Measurements from ENCODE around the gene ICE2.

DNA sequence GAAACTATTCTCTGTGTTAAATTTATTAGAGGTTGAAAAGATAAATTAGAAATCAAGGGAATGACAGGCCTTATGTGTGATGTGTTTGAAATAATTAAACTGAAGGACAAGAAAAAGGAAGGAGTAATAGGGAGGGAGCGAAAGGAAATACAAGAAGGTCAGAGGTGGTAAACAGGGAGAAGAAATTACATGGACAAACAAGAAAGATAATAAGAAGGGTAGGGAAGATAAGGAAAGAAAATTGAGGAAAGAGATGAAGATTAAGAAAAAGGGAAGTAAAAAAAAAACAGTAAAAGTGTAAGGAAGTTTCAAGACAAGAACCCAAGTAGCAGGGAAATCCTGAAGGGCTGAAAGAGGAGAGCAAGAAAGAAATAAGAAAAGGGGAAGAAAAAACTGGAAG lies 54.9 kb downstream of the ICE2 start:
- TF ChIP-seq POLR2AphosphoS5 (IDR thresholded peaks at IDR 0.05; ENCODE audit: insufficient read depth in 1 of 2, low read depth in 1 of 2) (no peak), POLR2A (IDR thresholded peaks at IDR 0.05) (no peak)
- TF ChIP-seq, protein P1, sequence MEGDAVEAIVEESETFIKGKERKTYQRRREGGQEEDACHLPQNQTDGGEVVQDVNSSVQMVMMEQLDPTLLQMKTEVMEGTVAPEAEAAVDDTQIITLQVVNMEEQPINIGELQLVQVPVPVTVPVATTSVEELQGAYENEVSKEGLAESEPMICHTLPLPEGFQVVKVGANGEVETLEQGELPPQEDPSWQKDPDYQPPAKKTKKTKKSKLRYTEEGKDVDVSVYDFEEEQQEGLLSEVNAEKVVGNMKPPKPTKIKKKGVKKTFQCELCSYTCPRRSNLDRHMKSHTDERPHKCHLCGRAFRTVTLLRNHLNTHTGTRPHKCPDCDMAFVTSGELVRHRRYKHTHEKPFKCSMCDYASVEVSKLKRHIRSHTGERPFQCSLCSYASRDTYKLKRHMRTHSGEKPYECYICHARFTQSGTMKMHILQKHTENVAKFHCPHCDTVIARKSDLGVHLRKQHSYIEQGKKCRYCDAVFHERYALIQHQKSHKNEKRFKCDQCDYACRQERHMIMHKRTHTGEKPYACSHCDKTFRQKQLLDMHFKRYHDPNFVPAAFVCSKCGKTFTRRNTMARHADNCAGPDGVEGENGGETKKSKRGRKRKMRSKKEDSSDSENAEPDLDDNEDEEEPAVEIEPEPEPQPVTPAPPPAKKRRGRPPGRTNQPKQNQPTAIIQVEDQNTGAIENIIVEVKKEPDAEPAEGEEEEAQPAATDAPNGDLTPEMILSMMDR (IDR thresholded peaks at IDR 0.05), result no peak
